Activated CD4-positive, alpha-beta T cell treated with anti-CD3 and anti-CD28 coated beads for 36 hours (primary cell): ENCODE measurements around the gene DEPDC5. TPM values are rescaled to one million over a fixed set of nuclear protein-coding genes. Genes with fewer than 3 reads are reported as not detected.
A peak's percentile ranks its signal among the peaks of the same experiment; 100 is the strongest.

ENCODE experiments used
- ATAC-seq: fragments of 200-7000 bp; cut with Tn5 transposase; one replicate; pipeline ENCODE4 v1.10.0; 2021; ENCODE audit warnings: mild to moderate bottlenecking, moderate library complexity
- CTCF ChIA-PET: fragments of 350-600 bp; sonication (Branson Sonifier 250); formaldehyde crosslinking; loops from one replicate; lab custom pipeline; 2021; ENCODE audit warnings: antibody characterized with exemption; lab: Charles Lee
- POLR2A ChIA-PET: fragments of 350-600 bp; sonication (Branson Sonifier 250); formaldehyde crosslinking; loops from one replicate; lab custom pipeline; 2021; ENCODE audit warnings: antibody characterized with exemption, inconsistent platforms; lab: Charles Lee
- DNase-seq: peaks from one replicate; pipeline ENCODE4 v3.0.0-alpha.2; 2020
- H3K27ac Mint-ChIP-seq: one replicate; pipeline ENCODE4 v1.8.0; 2021; ENCODE audit warnings: mixed read lengths
- H3K27me3 Mint-ChIP-seq: one replicate; pipeline ENCODE4 v1.8.0; 2021; ENCODE audit warnings: mixed read lengths
- H3K36me3 Mint-ChIP-seq: one replicate; pipeline ENCODE4 v1.8.0; 2021; ENCODE audit warnings: low read depth, mixed read lengths
- H3K4me1 Mint-ChIP-seq: one replicate; pipeline ENCODE4 v1.8.0; 2021; ENCODE audit warnings: mixed read lengths
- H3K4me3 Mint-ChIP-seq: one replicate; pipeline ENCODE4 v1.8.0; 2021; ENCODE audit warnings: mild to moderate bottlenecking, moderate library complexity, mixed read lengths
- H3K9me3 Mint-ChIP-seq: one replicate; pipeline ENCODE4 v1.8.0; 2021; ENCODE audit warnings: low read depth, mixed read lengths
- intact Hi-C, 2 experiments: fragments of 100-400 bp; cut with DNase I in 1 of 2; cut with micrococcal nuclease in 1 of 2; formaldehyde crosslinking; loops; one replicate each; pipeline versions ENCODE4 v1.14.2 to v1.15.1; 2022 to 2024; cut with DNase I, micrococcal nuclease
- total RNA-seq, 2 experiments: library from RNA; stranded (reverse); gene quantifications; one replicate each; pipeline ENCODE4 v1.2.3, GENCODE V29; 2021

DEPDC5 gene
- total RNA-seq, 2 experiments from 2014 or later = 35.3 to 47.1 TPM

DNA sequence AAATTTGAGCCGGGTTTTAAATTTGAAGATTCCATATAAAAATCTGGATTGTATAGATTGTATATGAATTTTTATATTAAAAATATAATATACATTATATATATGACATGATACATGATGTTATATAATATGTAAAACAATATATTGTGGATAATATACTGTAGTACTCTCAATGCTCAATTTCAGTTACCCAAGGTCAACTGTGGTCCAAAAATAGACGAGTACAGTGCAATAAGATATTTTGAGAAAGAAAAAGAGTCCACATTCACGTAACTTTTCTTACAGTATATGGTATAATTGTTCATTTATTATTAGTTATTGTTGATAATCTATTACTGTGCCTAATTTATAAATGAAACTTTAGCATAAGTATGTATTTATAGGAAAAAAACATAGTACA is 96.3 kb downstream of the DEPDC5 start:
- no peak for ATAC-seq
- POLR2A ChIA-PET = no interaction called here
- Mint-ChIP-seq H3K4me3 (no peak overlapping the region), H3K27ac (no peak overlapping the region), H3K27me3 (no peaks in the 10 kb centered on the region), H3K36me3 (peaks cover 38% of the 10 kb centered on the region), H3K4me1 (peaks cover 7% of the 10 kb centered on the region), H3K9me3 (no peaks in the 10 kb centered on the region)
- intact Hi-C loops = no loop called here
- CTCF ChIA-PET = no interaction called here
- DNase-seq = no peak

GRCh38 chr22:31852691-31853421 is 99.0 kb downstream of the DEPDC5 start:
- intact Hi-C loops = no loop called here
- no peak for ATAC-seq
- POLR2A ChIA-PET = no interaction called here
- Mint-ChIP-seq H3K4me1 (no peaks in the 10 kb centered on the region), H3K36me3 (peaks cover 26% of the 10 kb centered on the region), H3K27me3 (no peaks in the 10 kb centered on the region), H3K4me3 (no peak overlapping the region), H3K27ac (no peak overlapping the region), H3K9me3 (no peaks in the 10 kb centered on the region)
- CTCF ChIA-PET = no interaction called here
- no peak for DNase-seq

- H3K27ac Mint-ChIP-seq = no peak overlapping the region
- H3K4me1 Mint-ChIP-seq = no peaks in the 10 kb centered on the region
- intact Hi-C loops = no loop called here
- no peaks in the 10 kb centered on the region for H3K27me3 Mint-ChIP-seq
- DNase-seq (no peak), ATAC-seq (no peak)
- ChIA-PET CTCF (interaction anchor here (0.6 kb wide), 1 partner anchor 123 kb away, joined by 3 read pairs; no protein-coding TSS in a partner anchor), POLR2A (no interaction called here)
- H3K4me3 Mint-ChIP-seq = no peak overlapping the region
- peaks cover 19% of the 10 kb centered on the region for H3K36me3 Mint-ChIP-seq
- no peaks in the 10 kb centered on the region for H3K9me3 Mint-ChIP-seq
Measured at GRCh38 chr22:31853736-31854495, 100.1 kb downstream of the DEPDC5 start.

- Mint-ChIP-seq H3K9me3 (no peaks in the 10 kb centered on the region), H3K27me3 (no peaks in the 10 kb centered on the region), H3K27ac (no peak overlapping the region), H3K4me1 (peaks cover 7% of the 10 kb centered on the region), H3K4me3 (no peak overlapping the region), H3K36me3 (peaks cover 18% of the 10 kb centered on the region)
- intact Hi-C loops = no loop called here
- CTCF ChIA-PET = no interaction called here
- ATAC-seq (no peak), DNase-seq (no peak)
- POLR2A ChIA-PET = no interaction called here
Measured at GRCh38 chr22:31857247-31857646, 103.4 kb downstream of the DEPDC5 start.

- ChIA-PET CTCF (interaction anchor here (0.6 kb wide), 1 partner anchor 1265 kb away, joined by 3 read pairs; no protein-coding TSS in a partner anchor), POLR2A (no interaction called here)
- DNase-seq (peak; percentile 51), ATAC-seq (peak; percentile 88)
- intact Hi-C loops = loop anchor here in 1 of 2 experiments (10.0 kb wide), 1 partner anchor 197 kb away; the partner anchor contains the start of gene PISD
- H3K9me3 Mint-ChIP-seq = no peaks in the 10 kb centered on the region
- H3K36me3 Mint-ChIP-seq = peaks cover 10% of the 10 kb centered on the region
- peaks cover 7% of the 10 kb centered on the region for H3K4me1 Mint-ChIP-seq
- H3K4me3 Mint-ChIP-seq = no peak overlapping the region
- H3K27ac Mint-ChIP-seq = no peak overlapping the region
- no peaks in the 10 kb centered on the region for H3K27me3 Mint-ChIP-seq
Measured at GRCh38 chr22:31861226-31861840, 107.5 kb downstream of the DEPDC5 start.

DNA sequence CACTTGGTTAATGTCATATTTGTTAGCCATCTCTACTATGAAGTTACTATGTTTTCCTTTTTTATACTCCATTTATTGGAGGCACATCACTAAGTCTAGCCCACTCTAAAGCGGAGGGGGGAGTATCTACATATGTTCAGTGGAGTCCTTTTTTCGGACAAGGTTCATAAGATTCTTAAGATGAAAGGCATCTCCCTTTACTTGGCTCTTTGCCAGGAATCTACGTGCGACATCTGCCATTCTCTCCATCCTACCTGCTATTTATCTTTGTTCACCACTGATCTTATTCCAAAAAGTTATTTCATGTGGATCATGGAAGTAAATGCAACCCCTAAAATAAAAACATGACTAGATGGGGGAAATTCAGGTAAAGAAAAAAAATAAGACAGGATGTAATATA is 113.1 kb downstream of the DEPDC5 start:
- no peak for DNase-seq
- H3K9me3 Mint-ChIP-seq = no peaks in the 10 kb centered on the region
- H3K27ac Mint-ChIP-seq = no peak overlapping the region
- no peaks in the 10 kb centered on the region for H3K27me3 Mint-ChIP-seq
- ChIA-PET CTCF (no interaction called here), POLR2A (no interaction called here)
- no peaks in the 10 kb centered on the region for H3K4me1 Mint-ChIP-seq
- H3K4me3 Mint-ChIP-seq = no peak overlapping the region
- H3K36me3 Mint-ChIP-seq = peaks cover 9% of the 10 kb centered on the region
- intact Hi-C loops = loop anchor here in 1 of 2 experiments (10.0 kb wide), 1 partner anchor 202 kb away; the partner anchor contains the start of gene PISD
- no peak for ATAC-seq

- POLR2A ChIA-PET = no interaction called here
- no peaks in the 10 kb centered on the region for H3K27me3 Mint-ChIP-seq
- ATAC-seq (no peak), DNase-seq (no peak)
- no peaks in the 10 kb centered on the region for H3K9me3 Mint-ChIP-seq
- peaks cover 11% of the 10 kb centered on the region for H3K36me3 Mint-ChIP-seq
- intact Hi-C loops = loop anchor here in 1 of 2 experiments (10.0 kb wide), 1 partner anchor 203 kb away; the partner anchor contains the start of gene PISD
- H3K4me3 Mint-ChIP-seq = no peak overlapping the region
- H3K4me1 Mint-ChIP-seq = no peaks in the 10 kb centered on the region
- CTCF ChIA-PET = no interaction called here
- H3K27ac Mint-ChIP-seq = no peak overlapping the region
Measured at GRCh38 chr22:31867386-31868153, 113.8 kb downstream of the DEPDC5 start.

DNA sequence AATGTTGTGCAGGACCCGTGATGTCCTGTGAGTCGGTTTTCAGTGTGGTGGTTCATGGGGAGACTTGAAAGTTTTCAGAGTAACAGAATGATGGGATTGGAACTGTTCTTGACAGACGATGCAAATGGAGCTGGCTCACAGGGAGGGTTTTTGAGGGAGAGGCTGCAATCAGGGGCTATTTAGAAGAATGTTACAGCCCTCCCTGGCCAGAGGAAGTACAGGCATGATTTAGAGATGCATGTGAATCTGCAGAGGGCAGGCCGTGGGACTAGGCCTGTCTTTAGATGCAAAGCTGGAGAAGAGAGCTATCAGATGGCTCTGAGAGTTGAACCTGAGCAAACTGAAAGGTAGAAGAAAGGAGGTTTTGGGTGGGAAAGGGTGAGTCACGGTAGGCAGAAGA is 115.9 kb downstream of the DEPDC5 start:
- H3K4me1 Mint-ChIP-seq = no peaks in the 10 kb centered on the region
- ATAC-seq (no peak), DNase-seq (no peak)
- no peaks in the 10 kb centered on the region for H3K9me3 Mint-ChIP-seq
- intact Hi-C loops = loop anchor here in 1 of 2 experiments (10.0 kb wide), 1 partner anchor 205 kb away; the partner anchor contains the start of gene PISD
- H3K36me3 Mint-ChIP-seq = peaks cover 23% of the 10 kb centered on the region
- no peak overlapping the region for H3K4me3 Mint-ChIP-seq
- no peaks in the 10 kb centered on the region for H3K27me3 Mint-ChIP-seq
- CTCF ChIA-PET = no interaction called here
- POLR2A ChIA-PET = no interaction called here
- no peak overlapping the region for H3K27ac Mint-ChIP-seq

GRCh38 chr22:31870890-31871289 is 117.1 kb downstream of the DEPDC5 start:
- intact Hi-C loops = no loop called here
- H3K27ac Mint-ChIP-seq = no peak overlapping the region
- peaks cover 25% of the 10 kb centered on the region for H3K36me3 Mint-ChIP-seq
- CTCF ChIA-PET = interaction anchor here (0.6 to 0.7 kb wide), 2 partner anchors 38 to 516 kb away, joined by 3 to 4 read pairs; no protein-coding TSS in a partner anchor
- peaks cover under 1% of the 10 kb centered on the region for H3K4me1 Mint-ChIP-seq
- POLR2A ChIA-PET = no interaction called here
- ATAC-seq = no peak
- H3K27me3 Mint-ChIP-seq = no peaks in the 10 kb centered on the region
- H3K4me3 Mint-ChIP-seq = no peak overlapping the region
- DNase-seq = no peak
- no peaks in the 10 kb centered on the region for H3K9me3 Mint-ChIP-seq

DNA sequence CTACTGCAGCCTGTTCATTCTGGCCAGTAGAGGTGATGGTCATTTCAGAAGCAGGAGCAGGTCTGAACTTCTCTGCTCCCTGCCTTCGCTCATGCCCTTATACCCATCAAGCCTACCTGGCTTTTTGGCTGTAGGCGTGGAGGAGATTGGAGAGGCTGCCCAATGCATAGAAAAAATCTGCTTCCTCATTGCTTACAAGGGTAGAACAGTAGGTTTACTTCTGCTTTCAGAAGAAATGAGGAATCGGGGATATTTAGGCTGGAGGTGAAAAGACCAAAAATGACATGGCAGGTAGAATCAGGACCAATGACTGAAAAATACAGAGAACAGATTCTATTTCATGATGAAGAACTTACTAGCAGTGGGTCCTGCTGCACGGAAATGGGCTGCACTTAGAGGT is 117.7 kb downstream of the DEPDC5 start:
- no peaks in the 10 kb centered on the region for H3K9me3 Mint-ChIP-seq
- H3K4me3 Mint-ChIP-seq = no peak overlapping the region
- DNase-seq = no peak
- intact Hi-C loops = no loop called here
- H3K36me3 Mint-ChIP-seq = peaks cover 30% of the 10 kb centered on the region
- POLR2A ChIA-PET = no interaction called here
- no peaks in the 10 kb centered on the region for H3K27me3 Mint-ChIP-seq
- peak overlapping the region; percentile 52 for H3K27ac Mint-ChIP-seq
- ATAC-seq = no peak
- peaks cover 1% of the 10 kb centered on the region for H3K4me1 Mint-ChIP-seq
- CTCF ChIA-PET = interaction anchor here (1.5 kb wide), 1 partner anchor 9 kb away, joined by 3 read pairs; no protein-coding TSS in a partner anchor
